Omental fat pad (tissue), 4 donors: ENCODE data around the gene MYO5A. TPM values are rescaled to one million over a fixed set of nuclear protein-coding genes. Genes with fewer than 3 reads are reported as not detected.

Source experiments
- ATAC-seq: fragments of 150-250 bp; one replicate; pipeline ENCODE4 v1.9.1; 2016; ENCODE audit warnings: mild to moderate bottlenecking, moderate library complexity; ENCODE audit not compliant: low FRiP score
- DNase-seq: peaks from one replicate; pipeline ENCODE4 v3.0.0-alpha.2; 2019; ENCODE audit warnings: low spot score
- CTCF ChIP-seq, 3 donors: fragments of 450-650 bp; IDR thresholded peaks; one replicate each; pipeline ENCODE4 v1.5.1; 2016 to 2017; ENCODE audit warnings: antibody characterized with exemption in 3 of 3, mild to moderate bottlenecking in 3 of 3, moderate library complexity in 2 of 3
- total RNA-seq, 4 donors: library from RNA; depleted of rRNA; stranded (reverse); fragments of >200 nt; gene quantifications; one replicate each; pipeline ENCODE4 v1.1.0, GENCODE V29; 2016

The MYO5A gene
- total RNA-seq, 4 donors from 2014 or later: 45.5 to 81.6 (median 65.5) TPM

DNA sequence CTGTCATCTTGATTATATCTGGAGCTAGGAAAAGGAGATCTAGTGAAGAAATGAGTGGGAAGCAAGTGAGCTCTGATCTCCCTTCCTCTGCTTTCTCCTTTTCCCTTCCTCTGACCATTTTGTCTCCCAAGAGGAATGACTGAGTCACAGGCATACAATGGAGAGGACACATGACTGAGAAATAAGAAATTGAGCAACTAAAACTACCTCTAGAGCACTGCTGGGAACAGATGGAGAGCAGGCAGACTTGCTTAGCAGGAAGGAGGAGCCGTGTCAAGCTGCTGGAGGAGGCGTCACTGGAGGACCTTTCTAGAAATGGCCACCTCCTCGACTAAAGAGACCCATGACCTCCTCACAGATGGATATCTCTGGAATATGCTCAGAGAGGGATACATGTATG lies 166.2 kb downstream of the MYO5A start:
- ATAC-seq (no peak), DNase-seq (no peak)
- TF ChIP-seq CTCF (IDR thresholded peaks at IDR 0.05): no peak

DNA sequence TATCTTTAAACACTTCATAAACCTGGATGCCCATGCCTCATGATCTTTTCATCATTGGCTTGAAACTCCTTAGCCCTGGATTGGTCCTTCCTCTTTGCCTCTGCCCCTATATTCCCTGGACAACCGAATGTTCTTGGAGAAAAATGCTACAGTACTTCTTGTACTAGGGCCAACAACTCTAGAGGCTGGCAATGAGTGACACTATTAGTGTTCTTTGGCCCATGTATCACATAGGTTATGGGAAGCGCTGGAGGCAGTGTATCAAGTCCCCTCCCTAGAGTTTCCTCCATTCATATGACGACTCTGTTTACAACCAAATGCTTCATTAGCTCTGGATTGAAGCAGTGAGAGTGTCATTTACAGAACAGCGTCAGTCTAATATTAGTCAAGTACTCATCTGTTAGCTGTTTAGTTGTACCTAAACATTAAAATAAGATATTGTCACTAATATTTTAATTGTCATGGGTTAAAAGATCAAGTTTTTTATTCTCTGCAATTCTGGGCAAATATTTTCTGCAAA lies 166.6 kb downstream of the MYO5A start:
- no peak for TF ChIP-seq CTCF (IDR thresholded peaks at IDR 0.05)
- ATAC-seq (no peak), DNase-seq (no peak)

DNA sequence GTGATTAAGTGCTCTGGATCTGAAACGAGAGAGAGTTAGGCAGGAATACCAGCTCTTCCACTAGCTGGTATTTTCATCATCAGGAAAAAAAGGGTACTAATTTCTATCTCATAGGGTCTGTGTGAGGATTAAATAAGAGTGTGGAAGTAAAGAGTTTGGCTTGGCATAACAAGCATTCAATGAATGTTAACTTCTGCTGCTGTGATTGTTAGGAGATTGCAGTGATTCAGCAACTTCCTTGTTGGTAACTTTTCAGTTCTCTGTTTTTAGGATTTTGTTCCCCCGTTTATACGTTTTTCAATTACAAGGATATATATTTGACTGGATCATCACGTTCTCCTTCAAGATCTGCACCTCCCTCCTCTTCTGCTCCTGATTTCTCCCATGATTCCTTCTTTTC lies 167.2 kb downstream of the MYO5A start:
- ATAC-seq (no peak), DNase-seq (no peak)
- no peak for TF ChIP-seq CTCF (IDR thresholded peaks at IDR 0.05)

DNA sequence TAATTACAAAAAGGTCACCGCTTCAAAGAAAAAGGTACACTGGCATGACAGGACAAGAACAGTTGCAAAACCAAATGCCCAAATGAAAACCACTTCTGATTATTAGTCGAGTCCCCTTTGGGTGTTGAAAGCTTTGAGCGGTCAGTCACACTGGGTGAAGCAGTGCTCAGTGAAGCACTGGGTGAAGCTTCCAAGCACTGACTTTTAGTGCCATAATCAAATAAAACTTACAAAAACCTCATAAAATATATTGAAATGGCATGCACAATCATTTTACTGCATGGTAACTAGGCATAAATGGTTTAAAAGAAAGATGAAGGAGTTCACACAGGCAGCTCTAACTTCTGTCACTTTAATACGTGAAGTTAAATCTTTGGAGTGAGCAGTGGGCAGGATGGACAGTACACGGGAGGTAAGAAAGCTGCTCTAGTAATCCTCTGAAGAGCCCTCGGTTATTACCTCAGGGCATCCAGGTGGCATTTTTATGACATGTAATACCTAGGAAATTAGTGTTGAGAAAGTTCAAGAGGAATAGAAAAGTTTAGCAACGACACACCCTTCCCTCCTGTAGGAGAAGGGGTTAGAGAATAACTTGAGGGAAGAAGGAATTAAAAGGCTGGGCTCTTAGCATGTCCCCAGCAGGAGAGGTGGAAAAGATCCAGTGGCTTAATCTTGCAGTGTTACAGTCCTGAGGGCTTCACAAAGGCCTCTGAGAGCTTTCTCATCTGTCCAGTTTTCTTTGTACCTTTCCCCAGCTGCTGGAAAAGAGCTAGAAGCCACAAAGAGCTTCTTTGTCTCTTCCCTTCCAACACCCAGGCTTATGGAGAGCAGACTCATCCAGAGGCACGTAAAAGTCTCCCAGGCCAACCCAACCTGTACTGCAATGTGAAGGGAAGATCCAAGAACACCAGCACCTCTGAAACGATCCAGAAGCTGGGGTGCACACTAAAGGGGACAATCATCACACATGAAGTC lies 168.2 kb downstream of the MYO5A start:
- no peak for TF ChIP-seq CTCF (IDR thresholded peaks at IDR 0.05)
- ATAC-seq (no peak), DNase-seq (no peak)

DNA sequence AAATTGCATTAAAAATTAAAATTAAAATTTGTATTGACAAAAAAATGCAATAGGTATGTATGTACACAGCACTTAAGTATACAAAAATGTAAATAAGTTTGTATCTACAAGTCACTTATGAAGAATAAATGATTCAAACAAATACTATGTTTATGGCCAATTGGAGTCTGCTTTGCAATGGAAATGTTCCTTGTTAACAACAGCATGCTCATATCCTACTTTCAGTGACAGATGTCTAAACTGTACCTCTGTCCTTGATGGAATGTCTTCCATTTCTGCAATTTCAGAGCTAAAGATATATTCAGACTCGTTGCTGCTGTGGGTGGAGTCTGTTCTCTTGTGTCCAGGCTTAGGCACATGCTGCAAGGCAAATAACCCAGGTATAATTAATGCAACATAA lies 169.0 kb downstream of the MYO5A start:
- DNase-seq (no peak), ATAC-seq (no peak)
- no peak for TF ChIP-seq CTCF (IDR thresholded peaks at IDR 0.05)

DNA sequence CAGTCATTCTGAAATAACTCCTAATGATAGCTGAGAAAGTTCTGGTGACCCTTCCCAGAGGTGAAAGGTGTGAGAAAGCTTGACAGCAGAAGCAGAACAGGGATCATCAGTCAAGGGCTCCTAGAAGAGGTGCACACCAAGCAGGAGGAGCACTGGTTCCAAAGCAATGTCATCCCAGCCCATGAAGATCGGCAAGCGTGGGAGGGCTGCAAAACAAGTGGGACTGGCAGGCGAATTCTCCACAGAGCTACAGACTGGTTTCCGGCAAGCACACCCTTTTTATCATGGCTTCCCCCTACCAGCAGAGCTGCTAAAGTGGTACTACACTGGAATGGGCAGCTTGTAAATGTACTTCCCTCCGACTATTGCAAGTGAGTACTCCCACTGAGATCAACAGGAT lies 170.7 kb downstream of the MYO5A start:
- ATAC-seq: no peak
- TF ChIP-seq CTCF (IDR thresholded peaks at IDR 0.05): no peak
- no peak for DNase-seq

DNA sequence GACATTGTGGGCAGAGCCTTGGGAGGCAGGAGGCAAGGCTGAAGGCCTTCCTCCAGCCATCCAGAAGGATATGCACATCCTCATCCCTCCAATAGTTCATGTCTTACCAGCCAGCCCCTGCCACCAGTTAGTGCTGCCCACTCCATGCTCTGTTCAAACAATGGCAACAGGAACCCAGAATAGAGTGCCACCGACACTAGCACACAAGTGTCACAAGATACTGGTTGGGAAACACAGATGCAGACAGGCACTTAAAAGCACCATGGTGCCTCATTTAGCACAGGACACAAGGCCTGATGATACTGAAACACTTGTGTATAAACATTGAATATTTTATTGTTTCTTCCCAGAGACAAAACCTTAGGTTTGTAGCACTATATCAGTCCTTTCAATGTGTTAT lies 176.6 kb downstream of the MYO5A start:
- DNase-seq (no peak), ATAC-seq (no peak)
- no peak for TF ChIP-seq CTCF (IDR thresholded peaks at IDR 0.05)
